Measurements from ENCODE around the gene TBCC. TPM values are rescaled to one million over a fixed set of nuclear protein-coding genes. Genes with fewer than 3 reads are reported as not detected.

The TBCC gene
- total and polyA plus RNA-seq, 10 of the 15 experiments (the other 5 are each of a cell fraction or from before 2014, with no cell fraction given): 2.5 to 41.9 (median 20.3) TPM

- TF ChIP-seq EZH2 (IDR thresholded peaks at IDR 0.05; ENCODE audit: borderline replicate concordance, control insufficient read depth, low read depth, low read length): no peak
- TF ChIP-seq SMARCA5 (IDR thresholded peaks at IDR 0.05): peak; percentile 81
- no peak for TF ChIP-seq PML (IDR thresholded peaks at IDR 0.05; ENCODE audit: low read length)
- TF ChIP-seq, protein P1, sequence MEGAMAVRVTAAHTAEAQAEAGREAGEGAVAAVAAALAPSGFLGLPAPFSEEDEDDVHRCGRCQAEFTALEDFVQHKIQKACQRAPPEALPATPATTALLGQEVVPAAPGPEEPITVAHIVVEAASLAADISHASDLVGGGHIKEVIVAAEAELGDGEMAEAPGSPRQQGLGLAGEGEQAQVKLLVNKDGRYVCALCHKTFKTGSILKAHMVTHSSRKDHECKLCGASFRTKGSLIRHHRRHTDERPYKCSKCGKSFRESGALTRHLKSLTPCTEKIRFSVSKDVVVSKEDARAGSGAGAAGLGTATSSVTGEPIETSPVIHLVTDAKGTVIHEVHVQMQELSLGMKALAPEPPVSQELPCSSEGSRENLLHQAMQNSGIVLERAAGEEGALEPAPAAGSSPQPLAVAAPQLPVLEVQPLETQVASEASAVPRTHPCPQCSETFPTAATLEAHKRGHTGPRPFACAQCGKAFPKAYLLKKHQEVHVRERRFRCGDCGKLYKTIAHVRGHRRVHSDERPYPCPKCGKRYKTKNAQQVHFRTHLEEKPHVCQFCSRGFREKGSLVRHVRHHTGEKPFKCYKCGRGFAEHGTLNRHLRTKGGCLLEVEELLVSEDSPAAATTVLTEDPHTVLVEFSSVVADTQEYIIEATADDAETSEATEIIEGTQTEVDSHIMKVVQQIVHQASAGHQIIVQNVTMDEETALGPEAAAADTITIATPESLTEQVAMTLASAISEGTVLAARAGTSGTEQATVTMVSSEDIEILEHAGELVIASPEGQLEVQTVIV (IDR thresholded peaks at IDR 0.05; ENCODE audit: borderline replicate concordance, partially characterized antibody): no peak
- no peak for TF ChIP-seq SPI1 (IDR thresholded peaks at IDR 0.05; ENCODE audit: borderline replicate concordance, insufficient read depth, low read depth, low read length)
- TF ChIP-seq HDGF (IDR thresholded peaks at IDR 0.05): peak; percentile 60; the same call in 1 of the 2 replicates
- TF ChIP-seq NBN (IDR thresholded peaks at IDR 0.05): peak; percentile 62; the same call in 1 of the 2 replicates
- TF ChIP-seq ZSCAN29 (IDR thresholded peaks at IDR 0.05): peak; percentile 15; the same call in 1 of the 2 replicates
- TF ChIP-seq BACH1 (IDR thresholded peaks at IDR 0.05; ENCODE audit: borderline replicate concordance): peak; percentile 93
- TF ChIP-seq EP300 (IDR thresholded peaks at IDR 0.05; ENCODE audit: borderline replicate concordance in 1 of 2, control insufficient read depth in 1 of 2, low read depth in 2 of 2, low read length in 2 of 2): no peak
- no peak for TF ChIP-seq NFIC (IDR thresholded peaks at IDR 0.05; ENCODE audit: low read depth, low read length)
- no peak for TF ChIP-seq MYB (IDR thresholded peaks at IDR 0.05; ENCODE audit: borderline replicate concordance, low read depth, low read length)
These were observed 37.4 kb upstream of the TBCC start (continued) for GRCh38 chr6:42783177-42783875.
